NT2/D1 (cell line): ENCODE results near the gene RGS3.

Experiments
- YY1 ChIP-seq: IDR thresholded peaks from 2 replicates; pipeline ENCODE4 v1.6.1; 2011; ENCODE audit not compliant: insufficient read length, insufficient read depth
- ZNF274 ChIP-seq: IDR thresholded peaks from 2 replicates; pipeline ENCODE4 v1.6.1; 2011; ENCODE audit warnings: mild to moderate bottlenecking, low read depth, low read length

GRCh38 chr9:113461943-113462342 is 1.6 kb upstream of the RGS3 start:
- TF ChIP-seq YY1 (no peak), ZNF274 (no peak)
